ENCODE results near the gene ANXA2R.
"Not testable (repeated sequence)": the region's sequence is repeated elsewhere in the genome, so short reads cannot be mapped to it uniquely, and the experiment has no call there.

The ANXA2R gene

GRCh38 chr5:43040287-43041098 is at the start of gene ANXA2R:
Gene ANXA2R (minus strand): TSS chr5:43040319. CDS start chr5:43040046, 273 bp downstream.
- Histone ChIP-seq H3K27ac (ENCODE audit: low read length) (no peak within 1 kb of the TSS), H3K27me3 (ENCODE audit: insufficient read depth, low read length) (peaks cover 95% of the 10 kb centered on the region), H3K9me3 (ENCODE audit: insufficient read depth, low read depth, low read length) (no peaks in the 10 kb centered on the region), H3K36me3 (ENCODE audit: insufficient read depth, low read depth, low read length) (no peaks in the 10 kb centered on the region), H3K9ac (ENCODE audit: low read depth, low read length) (no peak within 1 kb of the TSS), H3K4me3 (ENCODE audit: low read length) (peak within 1 kb of the TSS; percentile 69), H3K4me1 (ENCODE audit: insufficient read depth, low read length) (peaks cover 18% of the 10 kb centered on the region; the same call in 1 of the 2 replicates)

- not testable (repeated sequence) for H3K9ac ChIP-seq (ENCODE audit: low read depth, low read length); H3K27me3 ChIP-seq (ENCODE audit: insufficient read depth, low read length); H3K4me3 ChIP-seq (ENCODE audit: low read length); H3K27ac ChIP-seq (ENCODE audit: low read length); H3K4me1 ChIP-seq (ENCODE audit: insufficient read depth, low read length); H3K36me3 ChIP-seq (ENCODE audit: insufficient read depth, low read depth, low read length)
- H3K9me3 ChIP-seq (ENCODE audit: insufficient read depth, low read depth, low read length): peaks cover 22% of the 10 kb centered on the region
These were observed 46.2 kb upstream of the ANXA2R start for GRCh38 chr5:43086118-43086908.

- H3K27me3 ChIP-seq (ENCODE audit: insufficient read depth, low read length): no peaks in the 10 kb centered on the region
- no peaks in the 10 kb centered on the region for H3K4me1 ChIP-seq (ENCODE audit: insufficient read depth, low read length)
- no peak overlapping the region for H3K9ac ChIP-seq (ENCODE audit: low read depth, low read length)
- H3K9me3 ChIP-seq (ENCODE audit: insufficient read depth, low read depth, low read length): peaks cover 22% of the 10 kb centered on the region
- no peaks in the 10 kb centered on the region for H3K36me3 ChIP-seq (ENCODE audit: insufficient read depth, low read depth, low read length)
- H3K4me3 ChIP-seq (ENCODE audit: low read length): no peak overlapping the region
- H3K27ac ChIP-seq (ENCODE audit: low read length): no peak overlapping the region
These were observed 45.3 kb upstream of the ANXA2R start for GRCh38 chr5:43085453-43085852.

GRCh38 chr5:43084468-43084867 is 44.3 kb upstream of the ANXA2R start:
- not testable (repeated sequence) for H3K9ac ChIP-seq (ENCODE audit: low read depth, low read length); H3K36me3 ChIP-seq (ENCODE audit: insufficient read depth, low read depth, low read length); H3K27me3 ChIP-seq (ENCODE audit: insufficient read depth, low read length); H3K4me3 ChIP-seq (ENCODE audit: low read length); H3K27ac ChIP-seq (ENCODE audit: low read length); H3K4me1 ChIP-seq (ENCODE audit: insufficient read depth, low read length)
- H3K9me3 ChIP-seq (ENCODE audit: insufficient read depth, low read depth, low read length): peaks cover 22% of the 10 kb centered on the region

- not testable (repeated sequence) for H3K4me1 ChIP-seq (ENCODE audit: insufficient read depth, low read length); H3K27me3 ChIP-seq (ENCODE audit: insufficient read depth, low read length); H3K4me3 ChIP-seq (ENCODE audit: low read length); H3K27ac ChIP-seq (ENCODE audit: low read length); H3K36me3 ChIP-seq (ENCODE audit: insufficient read depth, low read depth, low read length); H3K9ac ChIP-seq (ENCODE audit: low read depth, low read length)
- peaks cover 22% of the 10 kb centered on the region for H3K9me3 ChIP-seq (ENCODE audit: insufficient read depth, low read depth, low read length)
These were observed 41.2 kb upstream of the ANXA2R start for GRCh38 chr5:43081345-43081744.

GRCh38 chr5:43078956-43079355 is 38.8 kb upstream of the ANXA2R start:
- Histone ChIP-seq H3K27me3 (ENCODE audit: insufficient read depth, low read length) (no peaks in the 10 kb centered on the region), H3K27ac (ENCODE audit: low read length) (no peak overlapping the region), H3K4me3 (ENCODE audit: low read length) (no peak overlapping the region), H3K9me3 (ENCODE audit: insufficient read depth, low read depth, low read length) (peaks cover 1% of the 10 kb centered on the region), H3K36me3 (ENCODE audit: insufficient read depth, low read depth, low read length) (no peaks in the 10 kb centered on the region), H3K9ac (ENCODE audit: low read depth, low read length) (no peak overlapping the region), H3K4me1 (ENCODE audit: insufficient read depth, low read length) (peaks cover 3% of the 10 kb centered on the region)

GRCh38 chr5:43077446-43078191 is 37.5 kb upstream of the ANXA2R start:
- H3K9ac ChIP-seq (ENCODE audit: low read depth, low read length); H3K9me3 ChIP-seq (ENCODE audit: insufficient read depth, low read depth, low read length); H3K4me1 ChIP-seq (ENCODE audit: insufficient read depth, low read length); H3K36me3 ChIP-seq (ENCODE audit: insufficient read depth, low read depth, low read length); H3K27ac ChIP-seq (ENCODE audit: low read length); H3K27me3 ChIP-seq (ENCODE audit: insufficient read depth, low read length); H3K4me3 ChIP-seq (ENCODE audit: low read length): not testable (repeated sequence)

- H3K9me3 ChIP-seq (ENCODE audit: insufficient read depth, low read depth, low read length): no peaks in the 10 kb centered on the region
- no peak overlapping the region for H3K27ac ChIP-seq (ENCODE audit: low read length)
- H3K9ac ChIP-seq (ENCODE audit: low read depth, low read length): no peak overlapping the region
- H3K4me3 ChIP-seq (ENCODE audit: low read length): no peak overlapping the region
- peaks cover 9% of the 10 kb centered on the region for H3K36me3 ChIP-seq (ENCODE audit: insufficient read depth, low read depth, low read length)
- H3K4me1 ChIP-seq (ENCODE audit: insufficient read depth, low read length): peaks cover 3% of the 10 kb centered on the region
- H3K27me3 ChIP-seq (ENCODE audit: insufficient read depth, low read length): no peaks in the 10 kb centered on the region
These were observed 35.5 kb upstream of the ANXA2R start for GRCh38 chr5:43075319-43076293.

- Histone ChIP-seq H3K9ac (ENCODE audit: low read depth, low read length) (no peak overlapping the region), H3K27me3 (ENCODE audit: insufficient read depth, low read length) (no peaks in the 10 kb centered on the region), H3K27ac (ENCODE audit: low read length) (no peak overlapping the region), H3K4me1 (ENCODE audit: insufficient read depth, low read length) (peaks cover 3% of the 10 kb centered on the region), H3K4me3 (ENCODE audit: low read length) (no peak overlapping the region), H3K36me3 (ENCODE audit: insufficient read depth, low read depth, low read length) (peaks cover 12% of the 10 kb centered on the region), H3K9me3 (ENCODE audit: insufficient read depth, low read depth, low read length) (no peaks in the 10 kb centered on the region)
These were observed 34.8 kb upstream of the ANXA2R start for GRCh38 chr5:43074987-43075318.

GRCh38 chr5:43073597-43074546 is 33.8 kb upstream of the ANXA2R start:
- Histone ChIP-seq H3K36me3 (ENCODE audit: insufficient read depth, low read depth, low read length) (peaks cover 12% of the 10 kb centered on the region), H3K9ac (ENCODE audit: low read depth, low read length) (no peak overlapping the region), H3K4me3 (ENCODE audit: low read length) (no peak overlapping the region), H3K4me1 (ENCODE audit: insufficient read depth, low read length) (peaks cover 1% of the 10 kb centered on the region), H3K9me3 (ENCODE audit: insufficient read depth, low read depth, low read length) (no peaks in the 10 kb centered on the region), H3K27ac (ENCODE audit: low read length) (no peak overlapping the region), H3K27me3 (ENCODE audit: insufficient read depth, low read length) (no peaks in the 10 kb centered on the region)
